Heart left ventricle (tissue), 13 donors: Measurements from ENCODE around the gene WSCD2.

ENCODE experiments used
- POLR2A ChIP-seq, 2 donors: fragments of 450-650 bp; IDR thresholded peaks; one replicate each; pipeline ENCODE4 v1.6.1; 2017; ENCODE audit warnings: antibody characterized with exemption in 2 of 2, mild to moderate bottlenecking in 2 of 2, moderate library complexity in 2 of 2
- TF ChIP-seq, protein P1 (sequence below), 12 donors: fragments of 200-600 bp; sonication (generic) in 4 of 12; IDR thresholded peaks; one replicate each; pipeline versions ENCODE4 v1.5.0 to v1.8.0; 2018 to 2022; ENCODE audit warnings: antibody characterized with exemption in 12 of 12, mild to moderate bottlenecking in 5 of 12
- donor health status: ischemic (EF 13 %, LVEDD 7.1; RV severe dilation, severe dysfunction).
- donor health status: DM: no; HTN: yes; CAD: no.
- donor health status: DM: no; HTN: no; CAD: no.
- donor health status: ischemic (EF 25% LVEDD 6.9; RV normal size, moderate dysfunction).
- donor health status: ischemic (EF 25% LVEDD 5.7; RV mildly dilated, moderate dysfunction).
- donor health status: ischemic (EF 35%, LVEDD 5.7; RV mildly dilated, moderate dysfunction).
- donor health status: nonischemic (EF 11% LVEDD 7.7; RV severe dilation, severe dysfunction).
- donor health status: DM: yes; HTN: yes; CAD: no.
- donor health status: PGD.
- donor health status: ischemic (EF 29% LVEDD 5.4; RV normal size, mild dysfunction).
- donor health status: nonischemic (EF 23%, LVEDD 6.1; RV moderate dilation, normal function).

GRCh38 chr12:108107293-108107692 lies 21.8 kb upstream of the WSCD2 start:
- TF ChIP-seq, protein P1, sequence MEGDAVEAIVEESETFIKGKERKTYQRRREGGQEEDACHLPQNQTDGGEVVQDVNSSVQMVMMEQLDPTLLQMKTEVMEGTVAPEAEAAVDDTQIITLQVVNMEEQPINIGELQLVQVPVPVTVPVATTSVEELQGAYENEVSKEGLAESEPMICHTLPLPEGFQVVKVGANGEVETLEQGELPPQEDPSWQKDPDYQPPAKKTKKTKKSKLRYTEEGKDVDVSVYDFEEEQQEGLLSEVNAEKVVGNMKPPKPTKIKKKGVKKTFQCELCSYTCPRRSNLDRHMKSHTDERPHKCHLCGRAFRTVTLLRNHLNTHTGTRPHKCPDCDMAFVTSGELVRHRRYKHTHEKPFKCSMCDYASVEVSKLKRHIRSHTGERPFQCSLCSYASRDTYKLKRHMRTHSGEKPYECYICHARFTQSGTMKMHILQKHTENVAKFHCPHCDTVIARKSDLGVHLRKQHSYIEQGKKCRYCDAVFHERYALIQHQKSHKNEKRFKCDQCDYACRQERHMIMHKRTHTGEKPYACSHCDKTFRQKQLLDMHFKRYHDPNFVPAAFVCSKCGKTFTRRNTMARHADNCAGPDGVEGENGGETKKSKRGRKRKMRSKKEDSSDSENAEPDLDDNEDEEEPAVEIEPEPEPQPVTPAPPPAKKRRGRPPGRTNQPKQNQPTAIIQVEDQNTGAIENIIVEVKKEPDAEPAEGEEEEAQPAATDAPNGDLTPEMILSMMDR (IDR thresholded peaks at IDR 0.05) = no peak
- no peak for TF ChIP-seq POLR2A (IDR thresholded peaks at IDR 0.05)
